ENCODE data around the gene HEMGN. TPM values are rescaled to one million over a fixed set of nuclear protein-coding genes. Genes with fewer than 3 reads are reported as not detected.
"Not testable (repeated sequence)": the region's sequence is repeated elsewhere in the genome, so short reads cannot be mapped to it uniquely, and the experiment has no call there.

HEMGN gene
- total RNA-seq, 1 donor = not detected

DNA sequence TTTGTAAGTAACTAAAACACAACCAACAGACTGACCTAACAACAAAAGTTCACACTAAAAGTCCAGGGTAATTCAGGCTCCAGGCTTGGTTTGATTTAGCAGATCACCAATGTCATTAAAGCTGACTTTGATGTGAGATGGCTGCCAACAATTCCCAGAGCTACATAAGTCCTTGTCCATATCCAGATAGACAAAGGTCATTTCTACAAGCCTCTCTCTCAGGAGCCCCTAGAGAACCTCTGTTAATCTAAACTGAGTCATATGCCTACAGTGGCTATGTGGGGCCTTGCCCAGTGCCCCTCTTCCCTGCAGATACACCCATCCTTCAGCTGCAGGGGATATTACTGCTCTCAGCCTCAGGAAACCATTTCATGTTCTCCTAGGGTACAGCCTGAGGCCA is 26.9 kb upstream of the HEMGN start:
- no peak for DNase-seq (ENCODE audit: low read depth)
- TF ChIP-seq, protein P1, sequence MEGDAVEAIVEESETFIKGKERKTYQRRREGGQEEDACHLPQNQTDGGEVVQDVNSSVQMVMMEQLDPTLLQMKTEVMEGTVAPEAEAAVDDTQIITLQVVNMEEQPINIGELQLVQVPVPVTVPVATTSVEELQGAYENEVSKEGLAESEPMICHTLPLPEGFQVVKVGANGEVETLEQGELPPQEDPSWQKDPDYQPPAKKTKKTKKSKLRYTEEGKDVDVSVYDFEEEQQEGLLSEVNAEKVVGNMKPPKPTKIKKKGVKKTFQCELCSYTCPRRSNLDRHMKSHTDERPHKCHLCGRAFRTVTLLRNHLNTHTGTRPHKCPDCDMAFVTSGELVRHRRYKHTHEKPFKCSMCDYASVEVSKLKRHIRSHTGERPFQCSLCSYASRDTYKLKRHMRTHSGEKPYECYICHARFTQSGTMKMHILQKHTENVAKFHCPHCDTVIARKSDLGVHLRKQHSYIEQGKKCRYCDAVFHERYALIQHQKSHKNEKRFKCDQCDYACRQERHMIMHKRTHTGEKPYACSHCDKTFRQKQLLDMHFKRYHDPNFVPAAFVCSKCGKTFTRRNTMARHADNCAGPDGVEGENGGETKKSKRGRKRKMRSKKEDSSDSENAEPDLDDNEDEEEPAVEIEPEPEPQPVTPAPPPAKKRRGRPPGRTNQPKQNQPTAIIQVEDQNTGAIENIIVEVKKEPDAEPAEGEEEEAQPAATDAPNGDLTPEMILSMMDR (IDR thresholded peaks at IDR 0.05; ENCODE audit: insufficient read depth, low read length) = no peak
- no peak overlapping the region for H3K4me3 ChIP-seq (ENCODE audit: low read depth, low read length)

DNA sequence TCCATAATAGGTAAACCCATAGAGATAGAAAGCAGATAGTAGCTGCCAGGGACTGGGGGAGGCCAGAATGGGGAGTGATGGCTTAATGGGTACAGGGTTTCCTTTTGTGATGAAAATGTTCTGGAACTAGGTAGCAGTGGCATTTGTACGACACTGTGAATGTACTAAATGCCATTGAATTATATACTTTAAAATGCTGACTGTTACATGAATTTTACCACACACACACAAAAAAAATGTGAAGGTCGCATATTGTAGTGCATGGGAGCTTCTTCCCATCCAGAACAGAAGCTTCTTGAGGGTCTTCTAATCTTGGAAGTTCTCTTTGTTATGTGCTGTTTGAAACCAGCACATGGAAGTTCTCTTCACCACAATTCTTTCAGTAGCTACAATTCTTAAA is 25.3 kb upstream of the HEMGN start:
- TF ChIP-seq, protein P1 (IDR thresholded peaks at IDR 0.05; ENCODE audit: insufficient read depth, low read length) = no peak
- H3K4me3 ChIP-seq (ENCODE audit: low read depth, low read length) = no peak overlapping the region
- no peak for DNase-seq (ENCODE audit: low read depth)

DNA sequence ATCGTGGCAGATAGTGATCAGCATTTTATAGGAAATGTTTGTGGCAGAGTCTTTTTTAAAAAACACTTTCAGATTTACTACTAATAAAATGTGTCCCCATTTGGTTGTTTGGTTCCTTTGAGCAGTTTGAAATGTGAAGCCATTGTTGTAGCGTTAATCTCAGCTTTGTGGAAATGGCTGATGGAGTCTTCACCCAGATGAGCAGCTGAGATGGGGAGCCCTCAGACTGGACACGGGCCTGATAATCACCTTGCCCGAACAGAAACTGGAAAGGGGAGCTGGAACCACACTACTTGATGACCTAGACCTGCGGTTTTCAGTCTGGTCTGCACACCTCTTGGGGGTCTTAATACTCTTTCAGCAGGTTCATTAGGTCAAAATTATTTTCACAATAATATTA is 24.6 kb upstream of the HEMGN start:
- TF ChIP-seq, protein P1 (IDR thresholded peaks at IDR 0.05; ENCODE audit: insufficient read depth, low read length) = no peak
- no peak overlapping the region for H3K4me3 ChIP-seq (ENCODE audit: low read depth, low read length)
- no peak for DNase-seq (ENCODE audit: low read depth)

DNA sequence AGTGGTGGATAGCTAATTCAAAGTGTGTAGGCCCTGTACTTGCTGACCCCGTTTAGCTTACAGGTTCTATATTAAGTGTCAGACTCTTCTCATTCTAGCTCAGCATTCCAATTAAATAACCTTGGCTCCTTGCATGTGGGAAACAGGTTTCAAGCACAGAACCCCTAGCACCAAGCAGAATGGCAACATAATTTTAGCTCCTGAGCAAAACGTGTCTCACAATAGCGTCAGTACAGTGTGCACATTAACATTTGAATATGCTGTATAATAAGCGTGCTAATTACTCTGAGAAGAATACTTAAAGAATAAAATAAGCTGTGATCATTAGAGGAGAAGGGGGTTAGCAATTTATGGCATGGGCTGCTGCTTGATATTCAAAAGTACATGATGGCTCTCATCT is 24.2 kb upstream of the HEMGN start:
- no peak for DNase-seq (ENCODE audit: low read depth)
- TF ChIP-seq, protein P1 (IDR thresholded peaks at IDR 0.05; ENCODE audit: insufficient read depth, low read length) = no peak

DNA sequence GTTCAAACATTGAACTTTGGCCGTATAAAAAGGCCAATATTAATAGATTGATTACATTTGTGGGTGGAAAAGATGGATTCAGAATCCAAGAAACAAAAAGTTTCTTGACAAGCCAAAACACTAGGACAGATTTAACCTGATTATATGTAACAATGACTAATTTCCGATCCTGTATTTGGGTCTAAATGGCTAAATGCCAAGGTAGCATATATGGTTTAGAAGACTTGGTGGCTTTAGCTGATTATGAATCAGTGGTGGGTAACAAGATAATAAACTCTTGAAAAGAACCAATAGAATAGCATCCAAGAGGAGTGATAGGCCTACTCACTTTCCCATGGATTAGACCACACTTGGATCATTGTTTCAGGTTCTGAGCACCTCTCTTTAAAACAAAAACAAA is 23.4 kb upstream of the HEMGN start:
- TF ChIP-seq, protein P1 (IDR thresholded peaks at IDR 0.05; ENCODE audit: insufficient read depth, low read length) = no peak
- no peak for DNase-seq (ENCODE audit: low read depth)

More for the DNA sequence above, 24.2 kb upstream of the HEMGN start:
- no peak overlapping the region for H3K4me3 ChIP-seq (ENCODE audit: low read depth, low read length)

DNA sequence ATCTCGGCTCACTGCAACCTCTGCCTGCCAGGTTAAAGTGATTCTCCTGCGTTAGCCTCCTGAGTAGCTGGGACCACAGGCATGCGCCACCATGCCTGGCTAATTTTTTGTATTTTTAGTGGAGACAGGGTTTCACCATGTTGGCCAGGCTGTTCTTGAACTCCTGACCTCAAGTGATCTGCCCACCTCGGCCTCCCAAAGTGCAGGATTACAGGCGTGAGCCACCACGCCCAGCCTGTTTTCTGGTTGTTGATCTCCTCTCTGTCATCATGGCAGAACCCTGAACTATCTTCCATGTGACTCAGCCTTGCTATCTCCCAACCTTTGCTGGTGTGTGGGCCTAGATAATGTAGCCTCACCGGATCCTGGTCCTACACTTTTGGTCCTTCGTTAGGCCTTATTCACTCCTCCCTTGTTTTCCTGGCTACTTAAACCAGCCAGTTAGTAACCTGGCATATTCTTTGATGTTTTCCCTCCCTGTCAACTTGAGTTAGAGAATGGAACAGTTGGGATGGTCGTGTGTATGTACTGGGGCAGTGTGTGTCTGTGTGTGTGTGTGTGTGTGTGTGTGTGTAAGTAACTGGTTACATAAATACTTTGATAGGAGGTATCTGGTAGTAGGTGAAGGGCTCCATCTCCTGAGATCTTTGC is 22.8 kb upstream of the HEMGN start:
- not testable (repeated sequence) for DNase-seq (ENCODE audit: low read depth); H3K4me3 ChIP-seq (ENCODE audit: low read depth, low read length)

More for the DNA sequence above, 23.4 kb upstream of the HEMGN start:
- no peak overlapping the region for H3K4me3 ChIP-seq (ENCODE audit: low read depth, low read length)

DNA sequence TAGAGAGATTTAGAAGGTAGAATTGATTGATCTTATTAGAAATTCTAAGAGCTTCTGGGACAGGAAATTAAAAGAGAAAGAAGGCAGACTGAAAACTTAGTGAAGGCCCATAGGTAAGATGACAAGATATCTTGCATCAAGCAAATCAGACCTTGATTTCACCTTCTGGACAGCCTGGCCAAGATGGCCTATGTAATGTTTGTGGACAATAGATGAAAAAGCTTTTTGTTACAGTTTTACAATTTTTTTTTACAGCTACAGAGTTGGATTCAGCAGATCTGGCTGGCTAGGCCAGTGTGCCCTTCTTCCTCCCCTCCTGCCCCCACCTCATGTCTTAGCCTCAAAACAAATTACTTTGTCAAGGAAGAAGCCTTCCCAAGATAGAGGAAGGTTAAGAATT is 21.6 kb upstream of the HEMGN start:
- no peak for DNase-seq (ENCODE audit: low read depth)
- no peak overlapping the region for H3K4me3 ChIP-seq (ENCODE audit: low read depth, low read length)
- TF ChIP-seq, protein P1 (IDR thresholded peaks at IDR 0.05; ENCODE audit: insufficient read depth, low read length) = no peak
